ENCODE results near the gene MED13L.

GRCh38 chr12:116028619-116029018, 248.9 kb downstream of the MED13L start:
- TF ChIP-seq, protein P1, sequence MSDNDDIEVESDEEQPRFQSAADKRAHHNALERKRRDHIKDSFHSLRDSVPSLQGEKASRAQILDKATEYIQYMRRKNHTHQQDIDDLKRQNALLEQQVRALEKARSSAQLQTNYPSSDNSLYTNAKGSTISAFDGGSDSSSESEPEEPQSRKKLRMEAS (IDR thresholded peaks at IDR 0.05; ENCODE audit: insufficient read depth, insufficient read length) = no peak
- no peak for TF ChIP-seq FOS (IDR thresholded peaks at IDR 0.05; ENCODE audit: borderline replicate concordance, insufficient read depth, low read length)
- no peak for TF ChIP-seq CTCF (IDR thresholded peaks at IDR 0.05; ENCODE audit: extremely low read depth in 1 of 2, insufficient read depth in 1 of 2, low read depth in 1 of 2, low read length in 2 of 2)
- TF ChIP-seq POLR2AphosphoS5 (IDR thresholded peaks at IDR 0.05; ENCODE audit: insufficient read depth, low read depth, low read length) = no peak
- no peak for TF ChIP-seq POLR2A (IDR thresholded peaks at IDR 0.05; ENCODE audit: low read depth, low read length)
- no peak for TF ChIP-seq GATA2 (IDR thresholded peaks at IDR 0.05; ENCODE audit: insufficient read depth, insufficient read length, low read depth, low read length)
- TF ChIP-seq JUN (IDR thresholded peaks at IDR 0.05; ENCODE audit: borderline replicate concordance, insufficient read depth, insufficient read length, low read depth) = no peak
